ENCODE measurements around the gene STRN4.

The STRN4 gene

DNA sequence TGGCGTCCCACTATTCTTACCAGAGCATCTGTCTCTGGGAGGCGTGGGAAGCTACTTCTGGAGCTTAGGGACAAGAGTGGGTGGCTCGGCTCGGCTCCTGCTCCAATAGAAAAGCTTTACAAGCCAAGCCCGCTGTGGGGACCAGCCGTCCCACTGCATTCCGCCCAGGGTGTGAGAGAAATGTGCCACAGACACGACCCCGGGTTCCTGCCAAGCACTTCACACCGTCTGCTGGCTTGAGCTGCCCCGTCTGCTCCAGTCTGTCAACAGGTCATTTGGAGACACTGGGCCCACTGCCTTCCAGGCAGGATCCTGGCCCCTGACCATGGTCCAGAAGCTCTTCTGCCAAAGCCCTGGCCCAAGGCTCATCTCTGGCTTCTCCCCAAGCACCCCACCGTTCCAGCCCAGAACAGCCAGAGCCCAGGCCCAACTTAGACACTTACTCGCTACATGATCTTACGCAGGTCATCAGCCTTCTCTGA lies 6.9 kb downstream of the STRN4 start:
- no peak for DNase-seq (ENCODE audit: low spot score)
- in situ Hi-C loops (cut with MboI; ENCODE audit: low pct_unique_long_range_greater_than_20kb, low sequenced_read_pairs, unreplicated experiment): no loop called here
- TF ChIP-seq, protein P1, sequence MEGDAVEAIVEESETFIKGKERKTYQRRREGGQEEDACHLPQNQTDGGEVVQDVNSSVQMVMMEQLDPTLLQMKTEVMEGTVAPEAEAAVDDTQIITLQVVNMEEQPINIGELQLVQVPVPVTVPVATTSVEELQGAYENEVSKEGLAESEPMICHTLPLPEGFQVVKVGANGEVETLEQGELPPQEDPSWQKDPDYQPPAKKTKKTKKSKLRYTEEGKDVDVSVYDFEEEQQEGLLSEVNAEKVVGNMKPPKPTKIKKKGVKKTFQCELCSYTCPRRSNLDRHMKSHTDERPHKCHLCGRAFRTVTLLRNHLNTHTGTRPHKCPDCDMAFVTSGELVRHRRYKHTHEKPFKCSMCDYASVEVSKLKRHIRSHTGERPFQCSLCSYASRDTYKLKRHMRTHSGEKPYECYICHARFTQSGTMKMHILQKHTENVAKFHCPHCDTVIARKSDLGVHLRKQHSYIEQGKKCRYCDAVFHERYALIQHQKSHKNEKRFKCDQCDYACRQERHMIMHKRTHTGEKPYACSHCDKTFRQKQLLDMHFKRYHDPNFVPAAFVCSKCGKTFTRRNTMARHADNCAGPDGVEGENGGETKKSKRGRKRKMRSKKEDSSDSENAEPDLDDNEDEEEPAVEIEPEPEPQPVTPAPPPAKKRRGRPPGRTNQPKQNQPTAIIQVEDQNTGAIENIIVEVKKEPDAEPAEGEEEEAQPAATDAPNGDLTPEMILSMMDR (IDR thresholded peaks at IDR 0.05; ENCODE audit: extremely low read depth, insufficient read depth, missing control alignments): no peak

DNA sequence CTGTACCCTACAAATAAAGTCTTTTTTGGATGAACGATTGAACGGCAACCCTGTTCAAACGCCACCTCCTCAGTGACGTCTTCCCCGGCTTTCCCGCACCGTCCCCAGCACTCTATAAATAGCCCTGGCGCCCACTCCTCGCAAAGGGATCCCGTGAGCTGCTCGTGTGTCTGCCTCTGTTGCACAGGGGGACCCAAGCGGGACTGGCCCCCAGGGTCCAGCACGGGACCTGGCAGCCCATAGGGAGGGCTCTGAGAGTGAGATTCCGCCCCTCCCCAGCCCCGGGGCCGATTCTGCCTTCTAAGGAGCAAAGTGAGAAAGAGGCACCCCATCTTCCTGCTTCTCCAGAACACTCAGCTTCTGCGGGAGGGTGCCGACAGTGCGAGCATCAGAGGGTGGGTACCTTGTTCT lies 8.5 kb downstream of the STRN4 start:
- no peak for DNase-seq (ENCODE audit: low spot score)
- in situ Hi-C loops (cut with MboI; ENCODE audit: low pct_unique_long_range_greater_than_20kb, low sequenced_read_pairs, unreplicated experiment): no loop called here
- TF ChIP-seq, protein P1 (IDR thresholded peaks at IDR 0.05; ENCODE audit: extremely low read depth, insufficient read depth, missing control alignments): no peak

DNA sequence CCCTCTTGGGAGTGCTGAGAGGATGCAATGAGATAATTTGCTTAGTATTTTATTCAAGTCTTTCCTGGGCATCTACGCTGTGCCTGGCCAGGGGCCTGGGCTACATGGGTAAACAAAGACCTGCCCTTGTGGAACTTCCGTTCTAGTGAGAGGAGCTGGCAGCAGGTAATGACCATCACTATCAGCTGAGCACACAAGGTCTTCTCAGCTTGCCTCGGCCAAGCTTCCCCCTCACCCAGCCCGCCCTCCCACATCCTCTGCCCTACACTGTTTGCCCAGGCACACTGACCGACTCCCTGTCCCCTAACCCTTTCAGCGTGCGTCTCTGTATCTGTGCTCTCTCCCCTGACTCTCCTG lies 9.0 kb downstream of the STRN4 start:
- TF ChIP-seq, protein P1 (IDR thresholded peaks at IDR 0.05; ENCODE audit: extremely low read depth, insufficient read depth, missing control alignments): no peak
- no peak for DNase-seq (ENCODE audit: low spot score)
- in situ Hi-C loops (cut with MboI; ENCODE audit: low pct_unique_long_range_greater_than_20kb, low sequenced_read_pairs, unreplicated experiment): no loop called here

DNA sequence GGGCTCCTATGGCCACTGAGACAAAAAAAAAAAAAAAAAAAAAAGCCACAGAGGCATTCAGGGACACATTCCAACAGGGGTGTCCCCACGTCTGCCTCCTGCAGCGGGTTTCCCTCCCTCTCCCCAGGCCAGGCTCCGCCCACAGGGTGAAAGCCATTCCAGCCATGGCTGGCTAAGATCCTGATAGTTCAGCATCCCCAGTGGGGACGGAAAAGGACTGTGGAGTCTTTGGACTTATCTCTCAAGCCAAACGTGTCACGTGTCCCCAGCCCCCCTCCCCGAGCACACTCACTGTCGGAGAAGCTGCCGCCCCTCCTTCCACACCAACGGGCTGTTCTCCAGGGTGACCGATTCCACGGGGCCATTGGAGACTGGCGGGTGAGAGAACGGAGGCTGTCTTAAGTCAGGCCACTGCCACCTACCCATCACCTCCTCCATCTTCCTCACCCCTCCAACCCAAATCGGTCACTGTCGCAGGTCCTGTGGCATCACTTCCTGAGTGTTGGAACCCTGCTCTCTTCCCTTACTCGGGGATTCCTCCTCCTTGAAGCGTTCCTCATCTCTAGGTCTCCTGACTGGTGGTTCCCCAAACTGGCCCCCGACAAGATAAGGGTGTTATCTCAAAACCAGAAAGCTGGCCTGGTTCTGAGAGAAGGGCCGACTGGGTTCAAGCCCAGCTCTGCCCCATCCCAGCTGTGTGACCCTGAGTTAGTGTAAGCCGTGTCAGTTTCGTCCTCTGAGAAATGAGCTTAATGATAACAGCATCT lies 9.5 kb downstream of the STRN4 start:
- in situ Hi-C loops (cut with MboI; ENCODE audit: low pct_unique_long_range_greater_than_20kb, low sequenced_read_pairs, unreplicated experiment): no loop called here
- DNase-seq (ENCODE audit: low spot score): no peak
- TF ChIP-seq, protein P1 (IDR thresholded peaks at IDR 0.05; ENCODE audit: extremely low read depth, insufficient read depth, missing control alignments): no peak

DNA sequence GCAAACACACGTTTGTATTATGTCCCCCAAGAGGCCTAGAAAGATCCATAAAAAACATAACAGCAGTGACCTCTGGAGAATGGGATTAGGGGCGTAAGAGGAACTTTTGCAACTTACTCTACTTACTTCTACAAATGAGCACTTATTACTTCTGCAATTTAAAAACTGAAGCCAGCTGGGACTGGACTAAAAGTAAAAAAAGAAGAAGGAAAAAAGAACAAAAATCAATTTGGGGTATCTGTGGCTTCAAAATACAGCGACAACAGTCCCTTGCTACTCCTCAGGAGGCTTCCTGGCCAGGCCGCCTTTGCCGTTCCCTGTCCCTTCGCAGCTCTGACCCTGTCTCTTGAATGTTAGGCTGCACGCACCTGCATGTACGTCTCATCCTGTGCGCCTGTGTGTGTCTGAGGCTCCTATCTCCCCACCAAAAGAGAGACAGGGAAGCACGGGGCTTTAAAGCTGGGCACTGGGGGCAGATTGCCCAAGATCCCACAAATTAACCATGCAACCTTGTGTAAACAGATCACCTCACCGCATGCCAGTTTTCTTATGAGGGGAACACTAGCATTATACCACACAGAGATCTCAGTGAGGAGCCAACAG lies 12.5 kb downstream of the STRN4 start:
- TF ChIP-seq, protein P1 (IDR thresholded peaks at IDR 0.05; ENCODE audit: extremely low read depth, insufficient read depth, missing control alignments): no peak
- DNase-seq (ENCODE audit: low spot score): no peak
- in situ Hi-C loops (cut with MboI; ENCODE audit: low pct_unique_long_range_greater_than_20kb, low sequenced_read_pairs, unreplicated experiment): no loop called here

DNA sequence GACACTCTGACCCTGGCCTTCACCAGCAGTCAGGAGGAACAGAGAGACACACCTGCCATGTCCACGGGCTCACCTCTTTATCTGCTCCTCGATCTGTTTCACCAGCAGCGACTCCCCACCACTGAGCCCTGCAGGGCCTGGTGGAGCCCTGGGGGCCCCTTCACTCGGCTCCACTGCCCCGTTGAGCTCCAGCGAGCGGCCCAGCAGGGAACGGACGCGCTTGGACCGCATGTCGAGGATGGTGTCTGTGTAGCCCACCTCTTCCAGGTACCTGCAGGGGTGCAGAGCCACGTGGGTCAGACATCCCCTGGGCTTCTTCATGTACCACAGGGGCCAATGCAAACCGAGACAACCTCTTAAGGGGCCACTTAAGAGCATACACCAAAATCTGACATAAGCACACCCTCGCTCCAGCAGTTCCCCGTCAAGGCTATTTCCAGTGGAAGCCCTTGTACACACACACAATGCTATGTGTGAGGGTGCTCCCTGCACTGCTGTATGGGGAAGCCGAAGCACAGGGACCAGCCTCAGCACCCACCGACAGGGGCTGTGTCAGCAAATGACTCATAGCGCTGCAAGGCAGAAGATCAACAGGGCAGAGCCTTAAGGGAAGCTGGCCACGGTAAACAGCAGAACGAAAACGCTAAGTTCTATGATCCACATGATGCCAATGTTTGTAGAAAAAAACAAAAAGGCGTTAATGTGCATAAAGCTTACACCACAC lies 13.1 kb downstream of the STRN4 start:
- TF ChIP-seq, protein P1 (IDR thresholded peaks at IDR 0.05; ENCODE audit: extremely low read depth, insufficient read depth, missing control alignments): no peak
- DNase-seq (ENCODE audit: low spot score): no peak
- in situ Hi-C loops (cut with MboI; ENCODE audit: low pct_unique_long_range_greater_than_20kb, low sequenced_read_pairs, unreplicated experiment): no loop called here
